WTC11 (cell line): ENCODE measurements around the gene SHQ1.

Source experiments
- AFF4 ChIP-seq: sonication (generic); formaldehyde crosslinking; IDR thresholded peaks from 2 replicates; pipeline ENCODE4 v1.8.1; 2023; ENCODE audit warnings: mild to moderate bottlenecking, missing genetic modification reagents, borderline replicate concordance
- CTCF ChIP-seq: fragments of 200-600 bp; IDR thresholded peaks from 2 replicates; pipeline ENCODE4 v1.8.0; 2022; ENCODE audit warnings: antibody characterized with exemption
- ETV6 ChIP-seq: sonication (generic); formaldehyde crosslinking; IDR thresholded peaks from 2 replicates; pipeline ENCODE4 v1.8.1; 2022; ENCODE audit warnings: mild to moderate bottlenecking, missing genetic modification reagents
- MAX ChIP-seq: sonication (generic); formaldehyde crosslinking; IDR thresholded peaks from 2 replicates; pipeline ENCODE4 v1.8.0; 2022; ENCODE audit warnings: mild to moderate bottlenecking, missing genetic modification reagents
- SP1 ChIP-seq: sonication (generic); formaldehyde crosslinking; conservative IDR thresholded peaks from 2 replicates; pipeline ENCODE4 v1.8.1; 2022; ENCODE audit warnings: missing genetic modification reagents

- TF ChIP-seq CTCF (no peak), AFF4 (CRISPR knock-in tag) (no peak), ETV6 (CRISPR knock-in tag) (no peak), SP1 (CRISPR knock-in tag) (no peak), MAX (CRISPR knock-in tag) (no peak)
These were observed 11.8 kb downstream of the SHQ1 start for GRCh38 chr3:72836416-72836815.
